ENCODE results near the gene FRRS1L.

DNA sequence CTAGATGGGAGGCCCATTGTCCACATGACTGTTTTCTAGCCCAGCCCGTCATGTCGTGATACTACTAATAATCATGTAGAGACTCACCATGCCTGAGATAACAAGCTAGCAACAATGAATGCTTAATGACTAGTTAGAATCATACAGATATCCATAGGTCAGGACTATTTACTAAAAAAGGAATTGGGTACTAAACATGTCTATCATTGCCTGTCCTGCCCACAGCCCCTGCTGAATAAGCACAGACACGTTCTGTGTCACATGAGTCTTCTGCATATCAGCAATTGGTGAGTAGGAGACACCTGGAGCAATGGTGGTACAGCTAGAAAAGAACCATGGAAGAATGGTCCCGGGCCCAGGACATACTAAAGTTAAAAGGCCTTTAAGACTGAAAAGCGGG lies 18.0 kb downstream of the FRRS1L start:
- TF ChIP-seq GATA2 (IDR thresholded peaks at IDR 0.05; ENCODE audit: low read depth, low read length) (no peak), GATA3 (IDR thresholded peaks at IDR 0.05; ENCODE audit: low read depth, low read length) (no peak)
